Measurements from ENCODE around the gene SLC4A2.

Gene SLC4A2

GRCh38 chr7:151046603-151047573, 12.5 kb upstream of the SLC4A2 start:
- no peak overlapping the region for H3K4me2 ChIP-seq (ENCODE audit: low read depth, low read length, poor library complexity, severe bottlenecking)
- H3K9me2 ChIP-seq (replicated peaks; ENCODE audit: low read depth, low read length), result no peaks in the 10 kb centered on the region
- TF ChIP-seq CTCF (conservative IDR thresholded peaks at IDR 0.05; ENCODE audit: low read length) (no peak), EZH2phosphoT487 (IDR thresholded peaks at IDR 0.05; ENCODE audit: borderline replicate concordance) (no peak)
- no peak overlapping the region for H3K4me3 ChIP-seq (ENCODE audit: low read length, poor library complexity, severe bottlenecking)
- no peaks in the 10 kb centered on the region for H3K79me2 ChIP-seq (ENCODE audit: insufficient read depth, low read length)
- no peaks in the 10 kb centered on the region for H3K27me3 ChIP-seq (ENCODE audit: insufficient read depth, low read length, poor library complexity, severe bottlenecking)
- H4K20me1 ChIP-seq (ENCODE audit: insufficient read depth, low read length, poor library complexity, severe bottlenecking), result no peaks in the 10 kb centered on the region
- no peaks in the 10 kb centered on the region for H3F3A ChIP-seq (ENCODE audit: low read depth)
- no peaks in the 10 kb centered on the region for H3K9me3 ChIP-seq (ENCODE audit: insufficient read depth, low read depth, low read length)
- no peaks in the 10 kb centered on the region for H3K36me3 ChIP-seq (ENCODE audit: insufficient read depth, low read length)
- peaks cover 3% of the 10 kb centered on the region for H3K4me1 ChIP-seq (ENCODE audit: insufficient read depth, low read length, poor library complexity, severe bottlenecking)
- no peak overlapping the region for H3K9ac ChIP-seq (ENCODE audit: low read depth, low read length, poor library complexity, severe bottlenecking)
- H2AFZ ChIP-seq (ENCODE audit: low read length), result no peak overlapping the region

- Histone ChIP-seq H4K20me1 (ENCODE audit: insufficient read depth, low read length, poor library complexity, severe bottlenecking) (no peaks in the 10 kb centered on the region), H3K9me3 (ENCODE audit: insufficient read depth, low read depth, low read length) (no peaks in the 10 kb centered on the region), H3K9me2 (replicated peaks; ENCODE audit: low read depth, low read length) (no peaks in the 10 kb centered on the region), H3K79me2 (ENCODE audit: insufficient read depth, low read length) (no peaks in the 10 kb centered on the region), H2AFZ (ENCODE audit: low read length) (no peak within 1 kb of the TSS), H3F3A (ENCODE audit: low read depth) (no peaks in the 10 kb centered on the region), H3K9ac (ENCODE audit: low read depth, low read length, poor library complexity, severe bottlenecking) (no peak within 1 kb of the TSS), H3K36me3 (ENCODE audit: insufficient read depth, low read length) (no peaks in the 10 kb centered on the region), H3K27me3 (ENCODE audit: insufficient read depth, low read length, poor library complexity, severe bottlenecking) (no peaks in the 10 kb centered on the region), H3K4me3 (ENCODE audit: low read length, poor library complexity, severe bottlenecking) (no peak within 1 kb of the TSS), H3K4me2 (ENCODE audit: low read depth, low read length, poor library complexity, severe bottlenecking) (no peak within 1 kb of the TSS), H3K4me1 (ENCODE audit: insufficient read depth, low read length, poor library complexity, severe bottlenecking) (peaks cover 8% of the 10 kb centered on the region)
- TF ChIP-seq CTCF (conservative IDR thresholded peaks at IDR 0.05; ENCODE audit: low read length), result no peak
- TF ChIP-seq EZH2phosphoT487 (IDR thresholded peaks at IDR 0.05; ENCODE audit: borderline replicate concordance), result no peak
Observed at GRCh38 chr7:151047976-151048815, 11.2 kb upstream of the SLC4A2 start, which contains the start of gene ASIC3. Gene ASIC3, plus strand, starts transcription at chr7:151048531. Its CDS starts 355 bp downstream, at chr7:151048886.

- Histone ChIP-seq H2AFZ (ENCODE audit: low read length) (no peak overlapping the region), H3K4me1 (ENCODE audit: insufficient read depth, low read length, poor library complexity, severe bottlenecking) (peaks cover 16% of the 10 kb centered on the region), H3K4me2 (ENCODE audit: low read depth, low read length, poor library complexity, severe bottlenecking) (no peak overlapping the region), H3K9me2 (replicated peaks; ENCODE audit: low read depth, low read length) (no peaks in the 10 kb centered on the region), H3K9me3 (ENCODE audit: insufficient read depth, low read depth, low read length) (no peaks in the 10 kb centered on the region), H3K27me3 (ENCODE audit: insufficient read depth, low read length, poor library complexity, severe bottlenecking) (no peaks in the 10 kb centered on the region), H3K9ac (ENCODE audit: low read depth, low read length, poor library complexity, severe bottlenecking) (no peak overlapping the region), H3K36me3 (ENCODE audit: insufficient read depth, low read length) (no peaks in the 10 kb centered on the region), H3K79me2 (ENCODE audit: insufficient read depth, low read length) (no peaks in the 10 kb centered on the region), H3F3A (ENCODE audit: low read depth) (no peaks in the 10 kb centered on the region), H4K20me1 (ENCODE audit: insufficient read depth, low read length, poor library complexity, severe bottlenecking) (no peaks in the 10 kb centered on the region), H3K4me3 (ENCODE audit: low read length, poor library complexity, severe bottlenecking) (no peak overlapping the region)
- no peak for TF ChIP-seq EZH2phosphoT487 (IDR thresholded peaks at IDR 0.05; ENCODE audit: borderline replicate concordance)
- TF ChIP-seq CTCF (conservative IDR thresholded peaks at IDR 0.05; ENCODE audit: low read length), result no peak
Observed at GRCh38 chr7:151048911-151049463, 10.4 kb upstream of the SLC4A2 start.

Data from Loucy (cell line).